CD4-positive, alpha-beta T cell treated with Interleukin-15 for 4 hours (primary cell): Measurements from ENCODE around the gene CNOT6L.
"Not testable (repeated sequence)": the region's sequence is repeated elsewhere in the genome, so short reads cannot be mapped to it uniquely, and the experiment has no call there.

ENCODE experiments used
- DNase-seq: peaks from one replicate; pipeline ENCODE4 v3.0.0-alpha.2; 2020; ENCODE audit warnings: low spot score

Gene CNOT6L

GRCh38 chr4:77818602-77819403, at the start of gene CNOT6L:
TSS of gene CNOT6L (minus strand) at chr4:77819368. CDS start at chr4:77819308, 60 bp downstream.
- peak; percentile 85 for DNase-seq

- no peak for DNase-seq
Observed at GRCh38 chr4:77865259-77865658, 46.1 kb upstream of the CNOT6L start.

DNA sequence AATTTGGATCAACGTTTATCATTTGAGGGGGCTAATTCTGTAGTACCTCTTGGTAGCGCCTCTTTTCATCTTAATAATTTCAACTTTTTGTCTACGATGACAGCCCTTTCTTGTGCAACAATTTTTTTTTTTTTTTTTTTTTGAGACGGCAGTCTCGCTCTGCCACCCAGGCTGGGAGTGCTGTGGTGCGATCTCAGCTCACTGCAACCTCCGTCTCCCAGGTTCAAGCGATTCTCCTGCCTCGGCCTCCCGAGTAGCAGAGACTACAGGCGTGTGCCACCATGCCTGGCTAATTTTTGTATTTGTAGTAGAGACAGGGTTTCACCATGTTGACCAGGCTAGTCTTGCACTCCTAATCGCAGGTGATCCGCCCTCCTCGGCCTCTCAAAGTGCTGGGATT, 44.2 kb upstream of the CNOT6L start:
- DNase-seq: not testable (repeated sequence)

DNA sequence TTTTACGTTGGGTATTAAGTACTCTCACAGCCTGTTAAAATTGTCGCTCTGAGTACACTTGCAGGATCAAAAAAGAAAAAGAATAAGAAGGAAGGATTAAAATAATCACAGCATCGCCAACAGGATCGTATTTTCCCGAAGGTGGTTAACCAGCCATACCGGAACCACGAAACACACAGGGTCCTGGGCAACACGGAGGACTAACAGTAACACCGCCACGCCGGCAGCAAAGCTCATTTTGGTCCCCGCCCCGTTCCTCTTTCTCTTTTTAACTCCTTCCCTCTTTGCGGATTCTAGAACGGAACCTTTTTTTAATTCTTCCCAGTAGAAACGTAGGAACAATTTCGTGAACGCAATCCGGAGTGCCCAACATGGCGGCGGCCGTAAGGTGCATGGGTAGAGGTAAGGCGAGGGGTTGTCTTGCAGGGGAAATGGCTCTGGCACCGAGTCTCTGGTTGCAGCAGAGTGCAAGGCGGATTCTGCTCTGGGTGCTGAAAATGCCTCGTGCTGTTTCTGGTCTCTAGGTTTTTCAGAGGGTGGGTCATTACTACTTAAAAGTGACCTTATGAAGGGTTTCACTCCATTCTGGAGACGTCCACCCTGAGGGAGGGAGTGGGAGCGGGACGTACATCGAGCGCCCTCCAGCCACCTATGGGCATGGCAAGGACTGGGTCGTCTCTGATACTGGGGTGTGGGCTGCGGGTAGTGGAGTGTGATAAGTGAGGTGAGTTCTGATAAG, 43.5 kb upstream of the CNOT6L start, which contains the start of gene MRPL1:
Gene MRPL1 (plus strand): TSS at position 353 of the 739 bp plus-strand sequence. CDS start 19 bp downstream, at position 372.
- peak; percentile 94 for DNase-seq

DNA sequence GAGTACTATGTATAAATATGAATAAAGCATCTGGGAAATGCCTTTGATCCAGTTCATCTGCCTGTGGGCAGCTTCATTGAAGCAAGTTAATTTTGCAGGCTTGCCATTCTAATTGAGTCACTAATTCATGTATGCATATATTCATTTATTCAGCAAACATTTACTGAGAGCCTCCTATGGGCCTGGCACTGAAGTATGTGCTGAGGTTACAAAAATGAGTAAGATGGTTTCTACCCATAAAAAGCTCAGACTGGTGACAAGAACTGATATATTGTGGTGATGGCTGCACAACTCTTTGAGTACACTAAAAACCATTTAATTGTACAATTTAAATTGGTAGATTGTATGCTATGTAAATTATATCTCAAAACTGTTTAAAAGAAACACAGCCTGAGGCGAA, 42.3 kb upstream of the CNOT6L start:
- DNase-seq: peak; percentile 29

DNA sequence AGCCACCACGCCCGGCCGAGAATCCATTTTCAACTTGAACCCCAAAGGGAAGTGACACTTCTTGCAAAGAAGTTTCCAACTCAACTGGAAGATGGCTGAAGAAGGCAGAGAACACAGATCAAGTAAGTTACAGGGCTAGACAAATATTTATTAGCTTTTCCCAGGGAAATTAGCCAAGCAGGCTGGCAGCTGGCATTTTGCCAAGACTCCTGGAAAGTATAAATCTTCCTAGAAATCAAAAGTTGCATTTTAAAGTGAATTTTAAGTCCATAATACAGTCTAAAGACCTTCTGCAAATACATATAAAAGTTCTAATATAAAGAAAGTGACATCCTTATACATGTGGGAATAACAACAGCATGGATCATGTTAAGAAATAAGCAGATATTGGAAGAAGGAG, 40.1 kb upstream of the CNOT6L start:
- no peak for DNase-seq

GRCh38 chr4:77856152-77856551, 37.0 kb upstream of the CNOT6L start:
- no peak for DNase-seq

DNA sequence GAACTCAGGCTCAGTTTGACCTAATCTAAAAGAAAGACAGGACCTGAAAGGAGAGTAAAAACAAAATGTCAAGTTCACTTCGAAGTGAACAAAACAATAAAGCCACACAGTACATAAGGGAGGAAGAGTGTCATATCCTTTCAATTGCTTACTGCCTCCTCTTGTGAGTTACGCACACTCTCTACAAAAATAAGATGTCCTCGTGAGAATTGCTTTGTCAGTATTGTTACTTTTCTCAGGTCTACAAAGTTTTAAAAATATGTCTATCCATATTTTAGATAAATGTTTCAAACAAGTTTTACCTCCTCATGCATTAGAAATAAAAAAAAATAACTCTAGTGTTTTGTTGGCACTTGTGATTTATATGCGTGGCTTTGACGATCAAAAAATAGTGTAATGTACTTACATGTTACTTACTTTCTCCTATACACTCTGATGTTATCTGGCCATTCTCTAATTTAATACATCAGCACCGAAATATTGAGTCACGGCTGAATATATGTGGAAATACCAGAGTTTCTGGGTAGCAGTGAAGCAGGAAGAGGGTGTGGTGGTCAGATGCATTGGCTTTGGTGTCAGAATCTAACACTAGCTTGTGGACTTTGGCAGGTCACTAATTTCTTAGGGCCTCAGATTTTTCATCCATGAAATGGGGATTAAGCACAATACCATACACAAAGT, 35.4 kb upstream of the CNOT6L start:
- DNase-seq: peak; percentile 64

DNA sequence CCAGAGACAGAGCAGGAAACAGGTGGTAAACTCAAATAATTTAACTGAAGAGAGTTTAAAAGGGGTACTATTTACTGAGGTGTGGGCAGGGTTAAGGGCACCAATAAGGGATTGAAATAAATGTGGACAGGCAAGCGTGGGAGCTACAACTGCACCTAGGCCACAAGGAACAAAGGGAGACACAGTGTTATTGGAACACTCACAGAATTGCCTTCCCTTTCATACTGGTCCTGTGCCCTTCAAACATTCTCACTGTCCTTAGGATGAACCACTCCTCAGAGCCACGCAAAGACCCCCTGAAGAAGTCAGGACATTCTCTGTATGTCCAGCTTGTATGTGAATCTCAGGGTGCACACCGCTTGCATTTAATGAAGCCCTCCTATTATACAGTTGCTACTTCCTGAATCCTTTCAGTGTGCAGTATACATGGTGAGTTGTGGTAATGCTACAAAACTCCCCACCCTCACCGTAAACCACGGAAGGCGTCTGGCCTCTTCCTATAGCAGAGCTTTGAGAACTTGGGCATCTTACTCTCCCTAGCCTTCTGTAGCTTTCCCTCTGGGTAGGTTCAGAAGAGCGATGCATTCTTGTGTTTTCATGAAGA, 33.8 kb upstream of the CNOT6L start:
- peak; percentile 75 for DNase-seq

- DNase-seq: no peak
Observed at GRCh38 chr4:77849278-77849965, 30.3 kb upstream of the CNOT6L start.

DNA sequence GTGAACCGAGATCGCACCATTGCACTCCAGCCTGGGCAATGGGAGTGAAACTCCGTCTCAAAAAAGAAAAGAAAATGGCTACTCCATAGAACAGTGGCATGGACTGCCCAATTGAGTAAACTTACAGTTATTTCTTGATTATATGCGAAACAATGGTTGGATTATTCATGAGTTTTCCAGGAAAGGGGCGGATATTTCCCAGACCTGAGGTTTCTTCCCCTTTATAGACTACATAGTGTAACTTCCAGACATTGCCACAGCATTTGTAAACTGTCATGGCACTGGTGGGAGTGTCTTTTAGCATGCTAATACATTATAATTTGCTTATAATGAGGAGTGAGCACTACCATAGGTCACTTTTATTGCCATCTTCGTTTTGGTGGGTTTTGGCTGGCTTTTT, 29.3 kb upstream of the CNOT6L start:
- DNase-seq: no peak

DNA sequence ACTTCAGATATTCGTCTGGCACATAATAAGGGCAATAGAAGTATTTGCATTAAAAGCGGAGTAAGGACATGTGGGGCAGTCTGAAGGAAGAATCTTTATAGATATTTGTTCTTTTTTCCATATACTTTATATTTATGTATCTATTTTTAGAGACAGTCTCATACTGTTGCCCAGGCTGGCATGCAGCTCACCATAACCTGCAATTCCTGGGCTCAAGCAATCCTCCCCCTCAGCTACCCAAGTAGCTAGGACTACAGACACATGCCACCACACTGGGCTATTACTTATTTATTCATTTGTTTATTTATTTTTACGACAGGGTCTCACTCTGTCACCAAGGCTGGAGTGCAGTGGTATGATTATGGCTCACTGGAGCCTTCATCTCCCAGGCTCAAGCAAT, 26.8 kb upstream of the CNOT6L start:
- DNase-seq: no peak

DNA sequence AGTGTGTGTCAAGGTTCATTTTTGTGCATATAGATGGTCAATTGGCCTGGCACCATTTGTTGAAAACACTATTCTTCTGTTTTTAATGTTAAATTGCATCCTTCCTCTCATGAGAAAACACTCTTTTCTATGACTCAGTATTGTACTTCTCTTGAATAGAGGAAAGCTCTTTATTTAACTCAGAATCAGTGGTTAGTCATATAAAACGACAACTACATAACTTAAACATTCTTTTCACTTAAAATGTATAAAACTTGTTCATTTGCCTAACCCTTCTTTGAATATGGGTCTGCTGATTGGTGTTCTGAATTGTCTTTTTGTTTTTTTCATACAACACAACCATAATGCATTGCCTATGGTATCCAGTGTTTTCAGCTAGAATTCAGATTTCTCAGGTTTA, 26.2 kb upstream of the CNOT6L start:
- no peak for DNase-seq

DNA sequence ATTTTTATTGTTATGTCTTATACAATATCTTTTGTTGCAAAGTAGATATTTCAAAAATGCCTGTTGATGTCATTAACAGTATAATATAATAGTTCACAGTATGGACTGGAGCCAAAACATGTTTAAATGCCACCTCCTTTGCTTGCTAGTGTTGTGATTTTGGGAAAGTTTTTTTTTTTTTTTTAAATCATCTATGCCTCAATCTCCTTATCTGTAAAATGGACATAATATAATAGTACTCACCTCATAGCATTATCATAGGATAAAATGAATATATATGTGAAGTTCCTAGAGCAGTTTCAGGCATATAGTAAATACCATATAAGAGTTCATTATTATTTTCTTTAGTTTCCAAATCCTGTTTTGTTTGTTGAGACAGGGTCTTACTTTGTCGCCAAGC, 25.2 kb upstream of the CNOT6L start:
- DNase-seq: no peak

DNA sequence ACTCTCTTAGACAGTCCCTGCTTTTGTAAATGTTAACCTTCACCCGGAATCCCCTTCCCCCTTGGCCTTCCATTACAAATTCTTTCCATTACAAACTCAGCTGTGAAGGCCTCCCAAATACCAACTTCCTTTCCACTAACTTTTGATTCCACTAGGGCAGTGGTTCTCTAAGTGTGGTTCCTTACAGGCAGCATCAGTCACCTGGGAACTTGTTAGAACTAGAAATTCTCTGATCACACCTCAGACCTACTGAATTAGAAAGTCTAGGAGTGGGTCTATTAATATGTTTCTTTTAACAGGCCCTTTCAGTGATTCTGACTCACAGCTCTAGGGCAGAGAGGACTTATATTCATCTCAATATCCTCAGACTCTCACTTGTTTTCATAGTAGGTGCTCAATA, 24.5 kb upstream of the CNOT6L start:
- no peak for DNase-seq

DNA sequence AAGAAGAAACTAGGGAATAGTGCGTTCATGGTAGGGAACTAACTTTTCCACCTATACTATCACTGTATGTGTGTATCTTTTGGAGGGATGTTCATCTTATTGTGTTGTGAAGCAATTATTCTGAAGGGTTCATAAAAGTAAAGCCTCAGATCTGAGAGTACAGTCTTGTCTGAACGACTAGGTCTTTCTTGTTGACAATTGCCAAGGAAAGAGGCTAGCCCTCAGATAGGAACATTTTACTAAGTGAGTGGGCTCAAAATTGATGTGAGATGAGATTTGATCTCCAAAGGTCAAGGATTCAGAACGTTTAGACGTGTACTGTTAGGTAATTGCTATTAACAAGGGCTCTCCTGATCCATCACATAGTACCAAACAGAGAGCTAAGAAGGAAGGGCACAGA, 15.2 kb upstream of the CNOT6L start:
- DNase-seq: no peak

DNA sequence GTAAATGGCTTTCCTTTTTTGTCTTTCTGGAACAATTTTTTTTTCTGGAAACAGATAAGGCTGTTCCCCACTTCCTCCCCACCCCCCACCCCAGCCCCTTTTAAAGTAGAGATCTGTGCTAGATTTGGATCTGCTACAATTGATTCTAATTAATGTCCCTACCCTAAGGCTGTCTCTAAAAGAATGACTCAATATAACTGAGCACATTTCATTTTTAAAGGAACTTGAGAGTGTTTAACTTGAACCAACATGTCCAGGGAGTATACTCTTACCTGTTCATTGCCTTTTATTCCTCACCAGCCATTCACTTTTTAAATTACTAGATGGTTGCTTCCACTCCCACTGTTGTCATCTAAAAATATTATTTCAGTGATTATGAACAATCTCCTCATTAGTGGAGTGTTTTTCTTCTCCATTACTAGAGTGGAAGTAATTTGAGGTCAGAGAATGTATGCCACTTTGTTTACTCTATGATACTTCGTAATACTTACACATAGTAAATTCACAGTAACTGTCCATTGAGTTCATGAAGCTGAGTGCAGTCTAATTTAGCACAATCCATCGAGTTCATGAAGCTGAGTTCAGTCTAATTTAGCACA, 14.1 kb upstream of the CNOT6L start:
- no peak for DNase-seq

GRCh38 chr4:77827343-77827742, 8.2 kb upstream of the CNOT6L start:
- DNase-seq: peak; percentile 34

- no peak for DNase-seq
Observed at GRCh38 chr4:77826275-77826674, 7.1 kb upstream of the CNOT6L start.

GRCh38 chr4:77821775-77822174, 2.6 kb upstream of the CNOT6L start:
- DNase-seq: peak; percentile 75
